ENCODE measurements around the gene PHACTR1.

The PHACTR1 gene

GRCh38 chr6:12992770-12993169, 276.2 kb downstream of the PHACTR1 start:
- DNase-seq (ENCODE audit: low spot score) = no peak

GRCh38 chr6:12993283-12993898, 276.8 kb downstream of the PHACTR1 start:
- no peak for DNase-seq (ENCODE audit: low spot score)

DNA sequence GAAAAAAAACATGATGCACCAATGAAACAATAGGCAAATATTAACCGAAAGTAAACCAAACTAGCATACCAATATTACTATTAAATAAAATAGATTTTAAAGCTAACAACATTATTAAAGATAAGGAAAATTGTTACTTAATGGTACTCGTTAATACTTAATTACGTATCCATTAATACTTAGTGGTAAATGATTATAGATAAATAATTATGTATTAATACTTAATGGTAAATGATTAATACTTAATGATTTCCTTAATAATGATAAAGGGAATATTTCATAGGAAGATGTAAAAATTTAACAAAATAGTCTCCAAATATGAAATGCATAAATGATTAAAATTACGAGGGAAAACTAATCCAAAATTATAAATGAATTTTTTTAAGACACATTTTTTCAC, 278.9 kb downstream of the PHACTR1 start:
- DNase-seq (ENCODE audit: low spot score) = no peak

GRCh38 chr6:13000537-13000936, 284.0 kb downstream of the PHACTR1 start:
- DNase-seq (ENCODE audit: low spot score) = no peak

- no peak for DNase-seq (ENCODE audit: low spot score)
These were observed 285.4 kb downstream of the PHACTR1 start for GRCh38 chr6:13001927-13002326.

GRCh38 chr6:13004601-13005000, 288.0 kb downstream of the PHACTR1 start:
- DNase-seq (ENCODE audit: low spot score) = no peak

DNA sequence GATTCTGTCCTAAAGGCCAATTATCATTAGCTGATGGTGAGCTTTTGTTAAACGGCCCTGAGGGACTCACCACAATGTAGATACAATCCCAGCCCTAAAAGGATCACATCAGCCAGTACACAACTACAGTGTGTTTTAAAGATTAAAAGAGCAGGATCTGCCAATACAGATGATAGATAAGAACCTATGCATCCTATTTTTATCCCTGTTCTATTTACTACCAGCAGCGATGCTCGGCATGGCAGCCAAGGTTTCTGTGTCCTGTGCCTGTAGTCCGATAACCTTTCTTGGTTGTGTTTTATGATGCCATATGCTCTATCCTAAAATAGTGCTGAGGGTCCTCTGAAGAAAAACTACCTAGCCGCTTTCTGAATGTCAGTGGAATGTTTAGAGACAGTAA, 289.4 kb downstream of the PHACTR1 start:
- no peak for DNase-seq (ENCODE audit: low spot score)

DNA sequence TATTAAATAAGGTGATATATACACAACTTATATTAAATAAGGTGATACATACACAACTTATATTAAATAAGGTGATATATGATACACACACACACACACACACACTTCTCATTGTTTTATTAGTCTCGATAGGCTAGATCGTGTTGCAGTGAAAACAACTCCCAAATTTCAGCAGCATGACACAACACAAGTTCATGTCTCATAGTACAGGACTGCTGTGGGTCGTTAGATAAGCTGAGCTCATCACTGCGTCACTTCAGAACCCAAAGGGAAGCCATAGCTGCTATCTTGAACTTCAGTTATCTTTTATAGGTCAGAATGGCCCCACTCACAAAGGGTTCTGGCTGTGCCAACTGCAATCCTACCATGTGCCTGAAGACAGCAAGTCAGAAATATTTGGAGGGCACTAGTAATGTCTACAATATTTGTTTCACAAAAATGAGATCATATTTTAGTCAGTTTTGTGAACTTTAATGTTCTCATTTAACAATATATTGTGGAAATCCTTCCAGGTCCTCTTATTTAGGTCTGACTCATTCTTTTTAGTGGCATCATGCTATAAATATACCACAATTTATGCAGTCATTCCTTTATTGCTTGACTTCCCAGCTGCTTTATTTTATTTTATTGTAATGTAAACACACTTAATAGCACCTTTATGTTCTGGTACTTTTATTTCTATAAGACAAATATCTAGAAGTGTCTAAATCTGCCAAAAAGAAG, 290.2 kb downstream of the PHACTR1 start:
- no peak for DNase-seq (ENCODE audit: low spot score)

DNA sequence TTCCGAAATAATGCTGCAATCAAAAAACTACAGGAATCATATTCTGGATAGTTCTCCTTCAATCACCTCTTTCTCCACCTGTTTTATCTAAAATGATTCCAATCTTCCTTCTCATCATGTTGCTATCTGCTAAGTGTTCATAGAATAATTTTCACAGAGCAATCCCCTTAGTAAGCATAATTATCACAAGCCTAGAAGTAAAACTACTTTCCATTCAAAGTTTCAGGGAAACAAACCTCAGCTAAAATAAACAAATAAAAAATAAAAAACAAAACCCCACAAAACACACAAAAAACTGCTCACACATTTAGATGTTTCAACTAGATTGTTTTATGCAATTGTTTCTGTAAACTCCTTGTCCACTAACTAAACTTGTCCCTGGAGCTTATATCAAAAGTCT, 291.2 kb downstream of the PHACTR1 start:
- DNase-seq (ENCODE audit: low spot score) = no peak

- no peak for DNase-seq (ENCODE audit: low spot score)
These were observed 292.5 kb downstream of the PHACTR1 start for GRCh38 chr6:13009031-13009430.

DNA sequence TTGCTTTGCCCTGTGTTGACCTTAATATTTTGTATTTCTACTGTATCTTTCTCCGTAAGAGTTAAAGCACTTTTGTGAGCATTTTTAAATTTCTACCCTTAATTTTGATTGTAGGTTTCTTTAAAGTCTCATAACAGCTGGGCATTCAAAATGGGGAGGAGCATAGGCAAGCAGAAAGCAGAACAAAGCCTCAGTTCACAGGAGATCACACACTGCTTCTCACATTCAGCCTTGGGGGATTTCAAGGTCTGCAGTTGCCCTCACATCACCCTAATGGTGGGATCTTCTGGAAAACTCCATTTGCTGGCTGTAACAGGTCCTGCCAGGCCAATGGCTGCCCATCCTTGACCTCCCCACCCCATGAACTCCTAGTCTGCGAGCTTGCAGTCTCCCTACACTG, 292.9 kb downstream of the PHACTR1 start:
- no peak for DNase-seq (ENCODE audit: low spot score)

- no peak for DNase-seq (ENCODE audit: low spot score)
These were observed 295.1 kb downstream of the PHACTR1 start for GRCh38 chr6:13011612-13012146.

GRCh38 chr6:13012296-13012695, 295.7 kb downstream of the PHACTR1 start:
- no peak for DNase-seq (ENCODE audit: low spot score)

DNA sequence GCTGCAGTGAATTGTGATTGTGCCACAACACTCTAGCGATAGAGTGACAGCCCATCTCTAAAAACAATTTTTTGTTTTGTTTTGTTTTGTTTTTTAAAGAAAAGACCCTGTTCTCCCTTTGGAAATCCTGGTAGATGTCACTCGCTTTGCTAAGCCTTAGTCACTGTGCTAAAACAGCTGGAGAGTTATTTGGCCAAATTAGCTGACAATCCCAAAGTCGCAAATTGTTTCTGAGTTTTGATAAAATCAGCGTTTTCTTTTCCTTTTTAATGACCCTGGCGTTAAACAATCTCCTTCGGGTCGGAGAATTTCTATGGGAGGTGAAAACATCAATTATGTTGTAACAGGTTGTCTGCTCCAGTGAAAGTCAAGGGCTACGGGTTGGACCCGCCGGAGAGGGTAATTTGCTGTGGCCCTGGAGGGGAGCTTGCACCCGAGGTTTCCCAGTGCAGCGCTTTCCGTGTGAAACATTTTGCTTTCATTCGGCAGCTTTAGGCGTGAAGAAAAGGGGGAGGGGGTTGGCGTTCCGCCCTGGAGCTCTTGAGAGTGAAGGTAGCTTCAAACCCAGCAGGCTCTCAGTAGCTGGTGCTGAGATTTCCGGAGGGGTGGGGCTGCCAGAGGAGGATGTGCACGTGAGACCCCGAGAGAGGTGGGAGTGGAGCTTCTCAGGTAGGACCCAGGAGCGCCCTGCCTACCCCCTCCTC, 296.6 kb downstream of the PHACTR1 start:
- DNase-seq (ENCODE audit: low spot score) = no peak

DNA sequence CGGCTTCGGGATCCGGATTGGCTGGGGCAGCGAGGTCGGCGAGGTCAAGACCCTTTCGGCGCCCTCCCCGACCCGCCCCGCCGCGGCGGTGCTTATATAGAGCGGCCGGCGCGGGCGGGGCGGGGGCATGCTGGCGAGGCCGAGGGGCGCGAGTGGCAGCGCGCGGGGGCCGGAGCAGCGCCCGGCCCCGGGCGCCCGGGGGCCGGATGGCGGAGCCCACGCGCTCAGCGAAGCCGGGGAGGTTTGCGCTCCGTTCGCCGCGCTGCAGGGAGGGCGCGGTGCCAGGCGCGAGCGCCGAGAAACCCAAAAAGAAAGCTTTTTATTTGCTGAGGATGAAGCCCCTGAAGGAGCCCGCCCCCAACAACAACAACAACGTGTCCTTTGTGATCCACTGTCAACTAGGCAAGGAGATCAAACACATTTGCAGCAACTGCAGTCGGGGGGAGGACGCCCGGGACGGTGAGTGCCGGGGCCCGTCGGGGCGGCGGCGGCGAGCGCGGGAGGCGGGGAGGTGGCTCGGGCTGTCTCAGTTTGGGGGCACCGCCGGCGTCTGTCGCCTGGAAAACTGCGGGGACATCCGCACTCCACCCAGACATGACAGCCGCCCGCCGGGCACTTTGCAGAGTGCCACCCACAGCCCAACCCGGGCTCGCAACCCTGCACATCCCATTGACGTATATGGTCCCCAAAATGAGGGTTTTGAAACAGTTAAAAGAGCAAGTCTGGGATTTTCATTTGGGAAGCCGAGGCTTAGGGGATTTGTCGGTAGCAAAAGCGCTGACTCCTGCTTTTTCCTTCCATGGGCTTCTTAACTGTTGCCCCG, 297.3 kb downstream of the PHACTR1 start:
- DNase-seq (ENCODE audit: low spot score) = no peak

GRCh38 chr6:13014504-13015378, 298.2 kb downstream of the PHACTR1 start:
- peak; percentile 32 for DNase-seq (ENCODE audit: low spot score)

- no peak for DNase-seq (ENCODE audit: low spot score)
These were observed 298.8 kb downstream of the PHACTR1 start for GRCh38 chr6:13015379-13015681.

GRCh38 chr6:13024616-13025015, 308.0 kb downstream of the PHACTR1 start:
- no peak for DNase-seq (ENCODE audit: low spot score)

- DNase-seq (ENCODE audit: low spot score) = peak; percentile 32
These were observed 309.4 kb downstream of the PHACTR1 start for GRCh38 chr6:13025893-13026499.

- DNase-seq (ENCODE audit: low spot score) = peak; percentile 72
These were observed 310.0 kb downstream of the PHACTR1 start for GRCh38 chr6:13026557-13026956.

GRCh38 chr6:13027207-13027606, 310.6 kb downstream of the PHACTR1 start:
- no peak for DNase-seq (ENCODE audit: low spot score)
